PFSK-1 (cell line): ENCODE results near the gene HOXA2.

Source experiments
- REST ChIP-seq, 2 experiments: IDR thresholded peaks; 2 replicates each; pipeline versions ENCODE4 v1.6.1 to v1.8.0; 2011 to 2012; ENCODE audit warnings: low read depth in 2 of 2, low read length in 2 of 2, control low read depth in 1 of 2, inconsistent platforms in 1 of 2, mild to moderate bottlenecking in 1 of 2, moderate library complexity in 1 of 2; ENCODE audit not compliant: insufficient read depth in 1 of 2
- SIN3A ChIP-seq: IDR thresholded peaks from 2 replicates; pipeline ENCODE4 v1.6.1; 2012; ENCODE audit warnings: mild to moderate bottlenecking, low read length, moderate library complexity, borderline replicate concordance; ENCODE audit not compliant: insufficient read depth

DNA sequence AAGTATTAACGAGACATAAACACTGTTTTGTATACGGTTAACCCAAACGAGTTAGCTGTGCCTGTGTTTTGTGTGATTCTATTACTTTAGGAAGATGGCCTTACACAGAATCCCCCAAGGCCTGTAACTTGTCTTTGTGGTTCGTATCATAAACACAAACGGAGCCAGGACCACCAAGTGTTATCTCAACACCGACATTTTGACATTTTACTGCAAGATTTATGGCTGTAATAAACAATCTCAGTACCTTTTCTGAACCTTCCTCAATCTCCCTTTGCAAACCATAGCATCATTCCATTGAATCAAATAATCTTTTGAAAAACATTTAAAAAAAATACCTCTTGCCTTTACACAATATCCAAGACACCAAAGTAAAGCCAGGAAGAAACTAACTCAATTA lies 30.5 kb upstream of the HOXA2 start:
- TF ChIP-seq SIN3A (no peak), REST (IDR thresholded peaks at IDR 0.05; ENCODE audit: insufficient read depth in 1 of 2, low read depth in 2 of 2, low read length in 2 of 2) (no peak)
